ENCODE results near the gene CRB2. TPM values are rescaled to one million over a fixed set of nuclear protein-coding genes. Genes with fewer than 3 reads are reported as not detected.
A peak's percentile ranks its signal among the peaks of the same experiment; 100 is the strongest.

The CRB2 gene
- 0.42 TPM for total RNA-seq
- polyA plus RNA-seq: 0.51 TPM

DNA sequence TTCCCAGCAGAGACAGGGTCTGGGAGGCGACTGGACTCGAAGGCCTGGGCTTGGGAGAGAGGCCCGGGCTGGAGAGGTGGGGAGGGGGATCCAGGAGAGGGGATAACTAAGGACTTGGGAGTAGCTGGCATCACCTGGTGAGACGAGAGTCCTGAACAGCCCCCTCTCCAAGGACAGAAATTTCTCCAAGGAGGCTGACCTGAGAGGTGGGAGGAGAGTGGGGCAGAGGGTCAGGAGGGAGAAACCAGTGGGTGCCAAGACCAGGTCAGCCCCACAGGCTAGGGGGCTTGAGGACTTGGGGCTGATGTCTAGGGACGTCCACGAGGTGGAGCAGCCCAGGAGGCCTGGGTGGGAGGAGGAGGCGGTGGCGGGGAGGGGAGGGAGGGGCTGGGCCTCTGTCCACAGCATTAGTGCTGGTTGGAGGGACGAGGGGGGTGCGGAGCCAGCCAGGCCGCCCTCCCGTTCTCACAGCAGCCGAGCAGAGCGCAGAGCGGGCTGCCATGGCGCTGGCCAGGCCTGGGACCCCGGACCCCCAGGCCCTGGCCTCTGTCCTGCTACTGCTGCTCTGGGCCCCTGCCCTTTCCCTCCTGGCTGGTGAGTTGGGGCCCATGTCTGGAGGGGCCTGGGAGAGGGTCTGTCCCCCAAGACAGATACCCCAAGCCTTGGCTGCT, at the start of gene CRB2:
Gene CRB2, plus strand, starts transcription at position 437 of the 671 bp plus-strand sequence. Its CDS starts 64 bp downstream, at position 501.
- peak within 1 kb of the TSS; percentile 40 for H3K4me3 ChIP-seq (ENCODE audit: low read depth, low read length)
- DNase-seq (ENCODE audit: extremely low spot score): no peak
- H3K27ac ChIP-seq (ENCODE audit: low read depth): no peak within 1 kb of the TSS
- H3K36me3 ChIP-seq (ENCODE audit: insufficient read depth): no peaks in the 10 kb centered on the region
- WGBS: 54% methylated on average over 17 of the region's 17 CpGs
- no peaks in the 10 kb centered on the region for H3K4me1 ChIP-seq (ENCODE audit: insufficient read depth)

DNA sequence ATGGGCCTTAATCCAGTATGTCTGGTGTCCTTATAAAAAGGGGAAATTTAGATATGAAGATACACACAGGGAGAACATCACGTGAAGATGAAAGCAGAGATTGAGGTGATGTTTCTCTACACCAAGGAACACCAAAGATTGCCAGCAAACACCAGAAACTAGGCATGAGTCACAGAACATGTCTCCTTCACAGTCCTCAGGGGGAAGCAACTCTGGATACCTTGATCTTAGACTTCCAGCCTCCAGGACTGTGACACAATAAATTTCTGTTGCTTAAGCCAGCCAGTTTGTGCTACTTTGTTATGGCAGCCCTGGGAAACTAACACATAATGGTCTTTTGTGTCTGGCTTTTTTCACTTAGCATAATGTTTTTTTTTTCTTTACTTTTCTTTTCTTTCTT, 46.4 kb upstream of the CRB2 start:
- no peak overlapping the region for H3K4me3 ChIP-seq (ENCODE audit: low read depth, low read length)
- no peaks in the 10 kb centered on the region for H3K4me1 ChIP-seq (ENCODE audit: insufficient read depth)
- no peak for DNase-seq (ENCODE audit: extremely low spot score)
- H3K36me3 ChIP-seq (ENCODE audit: insufficient read depth): no peaks in the 10 kb centered on the region
- WGBS: 58% methylated on average over 1 of the region's 1 CpG
- H3K27ac ChIP-seq (ENCODE audit: low read depth): no peak overlapping the region

DNA sequence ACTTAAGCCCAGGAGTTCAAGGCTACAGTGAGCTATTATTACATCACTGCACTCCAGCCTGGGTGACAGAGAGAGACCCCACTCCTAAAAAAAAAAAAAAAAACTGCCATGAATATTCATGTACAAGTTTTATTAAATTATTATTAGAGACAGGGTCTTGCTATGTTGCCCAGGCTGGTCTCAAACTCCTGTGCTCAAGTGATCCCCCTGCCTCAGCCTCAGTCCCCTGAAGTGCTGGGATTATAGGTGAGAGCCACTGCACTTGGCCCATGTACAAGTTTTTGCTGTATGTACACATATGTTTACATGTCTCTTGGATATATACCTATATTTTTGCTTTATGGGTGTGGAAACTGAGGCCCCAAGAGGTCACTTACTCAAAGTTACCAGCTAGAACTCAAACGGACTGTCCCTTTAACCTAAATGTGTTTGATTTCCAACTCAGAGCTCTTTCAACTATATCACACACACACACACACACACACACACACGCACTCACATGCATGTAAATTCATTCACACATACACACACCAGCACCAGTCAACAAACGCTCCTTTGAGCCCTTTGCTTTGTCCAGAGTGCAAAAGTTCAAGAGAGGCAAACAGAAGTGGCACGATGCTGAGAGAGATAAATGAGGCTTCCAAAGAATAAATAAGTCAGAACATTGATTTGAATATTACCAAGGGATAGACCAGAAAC, 45.3 kb upstream of the CRB2 start:
- no peak overlapping the region for H3K4me3 ChIP-seq (ENCODE audit: low read depth, low read length)
- H3K4me1 ChIP-seq (ENCODE audit: insufficient read depth): no peaks in the 10 kb centered on the region
- no peaks in the 10 kb centered on the region for H3K36me3 ChIP-seq (ENCODE audit: insufficient read depth)
- 58% methylated on average over 4 of the region's 4 CpGs for WGBS
- DNase-seq (ENCODE audit: extremely low spot score): no peak
- H3K27ac ChIP-seq (ENCODE audit: low read depth): no peak overlapping the region

DNA sequence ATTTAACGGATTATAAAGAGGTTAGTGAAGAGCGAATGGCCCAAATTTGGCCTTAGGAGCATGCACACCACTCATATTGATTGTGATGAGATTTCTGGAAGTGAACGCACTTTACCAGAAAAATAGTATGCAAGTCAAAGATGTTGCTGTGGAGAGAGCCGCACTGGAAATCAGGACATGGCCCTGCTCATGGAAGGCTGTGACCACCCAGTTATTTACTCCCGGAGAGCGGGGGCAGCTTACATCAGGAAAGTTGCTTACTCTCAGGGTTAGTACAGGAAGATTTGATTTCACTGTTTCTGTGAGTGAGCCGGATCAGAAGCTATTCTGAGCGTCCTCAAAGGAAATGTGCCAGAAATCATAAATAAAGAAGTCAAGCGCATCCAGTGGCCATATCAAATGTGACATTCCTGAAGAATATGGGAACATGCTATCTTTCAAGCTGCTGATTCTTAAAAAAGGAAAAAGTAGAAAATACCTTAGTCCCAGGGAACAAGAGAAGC, 44.7 kb upstream of the CRB2 start:
- WGBS: 60% methylated on average over 9 of the region's 9 CpGs
- no peak overlapping the region for H3K4me3 ChIP-seq (ENCODE audit: low read depth, low read length)
- no peaks in the 10 kb centered on the region for H3K36me3 ChIP-seq (ENCODE audit: insufficient read depth)
- H3K27ac ChIP-seq (ENCODE audit: low read depth): no peak overlapping the region
- no peaks in the 10 kb centered on the region for H3K4me1 ChIP-seq (ENCODE audit: insufficient read depth)
- DNase-seq (ENCODE audit: extremely low spot score): no peak

GRCh38 chr9:123312306-123312877, 43.6 kb upstream of the CRB2 start:
- DNase-seq (ENCODE audit: extremely low spot score): no peak
- H3K4me1 ChIP-seq (ENCODE audit: insufficient read depth): no peaks in the 10 kb centered on the region
- 61% methylated on average over 4 of the region's 4 CpGs for WGBS
- no peak overlapping the region for H3K27ac ChIP-seq (ENCODE audit: low read depth)
- no peaks in the 10 kb centered on the region for H3K36me3 ChIP-seq (ENCODE audit: insufficient read depth)
- no peak overlapping the region for H3K4me3 ChIP-seq (ENCODE audit: low read depth, low read length)

- no peak for DNase-seq (ENCODE audit: extremely low spot score)
- no peak overlapping the region for H3K4me3 ChIP-seq (ENCODE audit: low read depth, low read length)
- 95% methylated on average over 6 of the region's 6 CpGs for WGBS
These were observed 41.4 kb upstream of the CRB2 start for GRCh38 chr9:123314617-123315016.

DNA sequence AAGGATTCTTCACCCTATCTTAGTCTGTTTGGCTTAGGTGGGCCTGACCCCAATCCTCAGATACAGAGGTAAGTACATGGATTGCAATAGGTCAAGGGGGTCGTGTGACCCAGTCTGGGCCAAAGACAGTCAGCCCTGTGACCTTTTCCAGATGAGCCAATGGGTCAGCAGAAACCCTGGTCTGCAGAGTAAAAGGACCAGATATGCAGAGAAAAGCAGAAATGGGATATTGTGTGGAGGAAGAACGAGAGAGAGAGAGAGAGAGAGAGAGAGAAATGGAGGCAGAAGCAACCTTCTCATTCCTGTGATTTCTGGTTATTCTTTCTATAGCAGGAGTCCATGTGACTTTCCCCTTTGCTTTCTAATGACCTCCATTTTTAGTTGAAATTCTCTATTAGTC, 40.4 kb upstream of the CRB2 start:
- no peak overlapping the region for H3K27ac ChIP-seq (ENCODE audit: low read depth)
- H3K4me3 ChIP-seq (ENCODE audit: low read depth, low read length): no peak overlapping the region
- no peak for DNase-seq (ENCODE audit: extremely low spot score)
- H3K4me1 ChIP-seq (ENCODE audit: insufficient read depth): no peaks in the 10 kb centered on the region
- 86% methylated on average over 2 of the region's 2 CpGs for WGBS
- H3K36me3 ChIP-seq (ENCODE audit: insufficient read depth): no peaks in the 10 kb centered on the region

More at GRCh38 chr9:123314617-123315016, 41.4 kb upstream of the CRB2 start:
- Histone ChIP-seq H3K36me3 (ENCODE audit: insufficient read depth) (no peaks in the 10 kb centered on the region), H3K27ac (ENCODE audit: low read depth) (no peak overlapping the region), H3K4me1 (ENCODE audit: insufficient read depth) (no peaks in the 10 kb centered on the region)

DNA sequence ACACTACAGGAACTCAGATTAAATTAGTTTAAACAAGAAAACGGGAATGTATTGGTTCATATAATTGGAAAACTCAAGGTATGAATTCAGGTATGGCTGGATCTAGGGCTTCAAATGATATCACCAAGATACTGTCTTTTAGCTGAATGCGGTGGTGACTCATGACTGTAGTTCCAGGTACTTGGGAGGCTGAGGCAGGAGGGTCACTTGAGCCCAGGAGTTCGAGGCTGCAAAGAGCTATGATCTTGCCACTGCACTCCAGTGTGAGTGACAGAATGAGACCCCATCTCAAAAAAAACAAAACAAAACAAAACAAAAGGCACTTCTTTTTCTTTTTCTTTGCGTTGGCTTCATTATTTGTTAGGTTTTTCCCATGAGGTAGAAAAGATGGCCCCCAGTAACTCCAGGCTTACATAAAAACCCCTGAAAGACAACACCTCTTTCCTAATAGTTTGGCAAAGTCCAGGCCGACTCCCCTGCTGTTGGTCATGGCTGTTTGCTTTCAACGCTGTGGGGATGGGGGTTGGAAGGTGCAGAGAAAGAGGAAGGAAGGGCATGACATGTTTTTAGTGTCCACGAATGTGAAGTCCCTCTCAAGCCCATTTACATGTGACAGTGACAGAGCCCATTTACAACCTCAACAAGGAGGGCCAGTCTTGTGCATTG, 39.8 kb upstream of the CRB2 start:
- Histone ChIP-seq H3K36me3 (ENCODE audit: insufficient read depth) (no peaks in the 10 kb centered on the region), H3K4me3 (ENCODE audit: low read depth, low read length) (no peak overlapping the region), H3K27ac (ENCODE audit: low read depth) (no peak overlapping the region), H3K4me1 (ENCODE audit: insufficient read depth) (no peaks in the 10 kb centered on the region)
- no peak for DNase-seq (ENCODE audit: extremely low spot score)
- WGBS: 77% methylated on average over 7 of the region's 7 CpGs

- Histone ChIP-seq H3K4me1 (ENCODE audit: insufficient read depth) (no peaks in the 10 kb centered on the region), H3K36me3 (ENCODE audit: insufficient read depth) (no peaks in the 10 kb centered on the region), H3K4me3 (ENCODE audit: low read depth, low read length) (no peak overlapping the region), H3K27ac (ENCODE audit: low read depth) (no peak overlapping the region)
- 42% methylated on average over 7 of the region's 7 CpGs for WGBS
- no peak for DNase-seq (ENCODE audit: extremely low spot score)
These were observed 37.8 kb upstream of the CRB2 start for GRCh38 chr9:123318202-123318601.

- WGBS: 38% methylated on average over 7 of the region's 7 CpGs
- Histone ChIP-seq H3K36me3 (ENCODE audit: insufficient read depth) (no peaks in the 10 kb centered on the region), H3K4me3 (ENCODE audit: low read depth, low read length) (no peak overlapping the region), H3K27ac (ENCODE audit: low read depth) (no peak overlapping the region), H3K4me1 (ENCODE audit: insufficient read depth) (no peaks in the 10 kb centered on the region)
- no peak for DNase-seq (ENCODE audit: extremely low spot score)
These were observed 37.0 kb upstream of the CRB2 start for GRCh38 chr9:123318961-123319421.

DNA sequence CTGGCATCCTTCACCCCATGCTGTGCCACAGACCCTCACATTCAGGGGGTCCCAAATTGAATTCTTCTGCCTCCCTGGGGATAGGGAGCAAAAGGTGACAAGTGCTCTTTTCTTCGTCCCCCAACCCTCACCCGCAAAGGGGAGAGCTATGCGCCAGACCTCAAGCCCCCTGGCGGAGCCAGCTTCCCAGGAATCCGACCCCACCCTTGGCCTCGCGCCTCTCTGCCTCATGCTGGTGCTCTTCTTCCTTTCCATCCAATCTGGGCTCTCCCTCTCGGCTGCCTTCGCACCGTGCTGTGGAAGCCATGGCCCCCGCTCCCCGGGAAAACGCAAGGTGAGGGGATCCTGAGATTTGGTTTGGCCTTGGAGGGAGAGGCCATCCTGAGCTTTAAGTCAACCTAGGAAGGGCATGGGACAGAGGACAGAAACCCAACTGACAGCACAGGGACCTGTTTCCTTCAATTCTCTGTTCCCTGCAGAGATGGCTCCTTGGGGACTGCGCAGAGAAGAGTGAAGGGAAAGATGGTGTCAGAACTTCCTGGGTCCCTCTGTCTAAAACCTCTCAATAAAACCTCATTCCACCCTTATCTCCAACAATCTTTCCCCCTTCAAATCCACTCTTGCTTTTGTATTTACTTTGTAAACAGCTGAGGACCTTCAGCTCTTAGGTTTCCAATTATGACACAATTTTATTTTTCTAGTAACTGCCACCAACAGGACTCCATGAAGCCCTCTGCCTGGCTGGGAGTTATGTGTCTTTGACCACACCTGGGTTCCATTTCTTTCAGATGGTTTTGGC, 36.3 kb upstream of the CRB2 start:
- Histone ChIP-seq H3K4me1 (ENCODE audit: insufficient read depth) (no peaks in the 10 kb centered on the region), H3K27ac (ENCODE audit: low read depth) (no peak overlapping the region), H3K4me3 (ENCODE audit: low read depth, low read length) (no peak overlapping the region), H3K36me3 (ENCODE audit: insufficient read depth) (no peaks in the 10 kb centered on the region)
- WGBS: 81% methylated on average over 14 of the region's 14 CpGs
- no peak for DNase-seq (ENCODE audit: extremely low spot score)

- H3K4me1 ChIP-seq (ENCODE audit: insufficient read depth): no peaks in the 10 kb centered on the region
- no peak overlapping the region for H3K27ac ChIP-seq (ENCODE audit: low read depth)
- 92% methylated on average over 5 of the region's 5 CpGs for WGBS
- no peak overlapping the region for H3K4me3 ChIP-seq (ENCODE audit: low read depth, low read length)
- DNase-seq (ENCODE audit: extremely low spot score): no peak
- H3K36me3 ChIP-seq (ENCODE audit: insufficient read depth): no peaks in the 10 kb centered on the region
These were observed 35.2 kb upstream of the CRB2 start for GRCh38 chr9:123320814-123321213.
